Thyroid gland (tissue), 4 donors: ENCODE measurements around the gene ZFP36L1. TPM values are rescaled to one million over a fixed set of nuclear protein-coding genes. Genes with fewer than 3 reads are reported as not detected.

Experiments
- DNase-seq, 2 donors: peaks; one replicate each; pipeline ENCODE4 v3.0.0-alpha.2; 2019
- H3K27ac ChIP-seq, 3 donors: fragments of 200-600 bp; sonication (generic); 1 replicate in 2 of 3; 2 replicates in 1 of 3; pipeline ENCODE4 v1.5.1; 2016 to 2019; ENCODE audit warnings: mild to moderate bottlenecking in 1 of 3, moderate library complexity in 1 of 3
- H3K27me3 ChIP-seq: fragments of 200-600 bp; sonication (generic); one replicate; pipeline ENCODE4 v1.5.1; 2019
- H3K36me3 ChIP-seq, 2 donors: fragments of 200-600 bp; sonication (generic); one replicate each; pipeline ENCODE4 v1.5.1; 2016 to 2019
- H3K4me1 ChIP-seq, 2 donors: fragments of 200-600 bp; sonication (generic); one replicate each; pipeline ENCODE4 v1.5.1; 2017 to 2019
- H3K4me3 ChIP-seq, 3 donors: fragments of 200-600 bp; sonication (generic); replicated peaks in 1 of 3; 1 replicate in 2 of 3; 2 replicates in 1 of 3; pipeline ENCODE4 v1.5.1; 2016; ENCODE audit warnings: mild to moderate bottlenecking in 1 of 3
- H3K9me3 ChIP-seq: fragments of 200-600 bp; sonication (generic); one replicate; pipeline ENCODE4 v1.5.1; 2017
- POLR2A ChIP-seq, 2 donors: fragments of 450-650 bp; IDR thresholded peaks; one replicate each; pipeline ENCODE4 v1.6.1; 2017; ENCODE audit warnings: antibody characterized with exemption in 2 of 2, mild to moderate bottlenecking in 2 of 2, moderate library complexity in 1 of 2
- WGBS, 2 donors: methylation state at CpG; one replicate each; pipeline ENCODE4 v1.1.5; 2017; 5-methylcytosine and 5-hydroxymethylcytosine counted together
- intact Hi-C: fragments of 100-400 bp; cut with DNase I; formaldehyde crosslinking; loops from one replicate; pipeline ENCODE4 v1.15.1; 2023
- total RNA-seq, 4 donors: library from RNA; depleted of rRNA; stranded (reverse); fragments of >200 nt; gene quantifications; one replicate each; pipeline ENCODE4 v1.2.3, GENCODE V29; 2016
- TF ChIP-seq, protein P1 (sequence below), 6 experiments: fragments of 200-600 bp in 3 of 6; fragments of 450-650 bp in 3 of 6; sonication (generic) in 3 of 6; IDR thresholded peaks; one replicate each; pipeline ENCODE4 v1.5.1; 2016 to 2019; ENCODE audit warnings: antibody characterized with exemption in 6 of 6, mild to moderate bottlenecking in 2 of 6, inconsistent platforms in 1 of 6, moderate library complexity in 1 of 6

ZFP36L1 gene
- total RNA-seq, 4 donors from 2014 or later, result 96.9 to 274 (median 127) TPM

DNA sequence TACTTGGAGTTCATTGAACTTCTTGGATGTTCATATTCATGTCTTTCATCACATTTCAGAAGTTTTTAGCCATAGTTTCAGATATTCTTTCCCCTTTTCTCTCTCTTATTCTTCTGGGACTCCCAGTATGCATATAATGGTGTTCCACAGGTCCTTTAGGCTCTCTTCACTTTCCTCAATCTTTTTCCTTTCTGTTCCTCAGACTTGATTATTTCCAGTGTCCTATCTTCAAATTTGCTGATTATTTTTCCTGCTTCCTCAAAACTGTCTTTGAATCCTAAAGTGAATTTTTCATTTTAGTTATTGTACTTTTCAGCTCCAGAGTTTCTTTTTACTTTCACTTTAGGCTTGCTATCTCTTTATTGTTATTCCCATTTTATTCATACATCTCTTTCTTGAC is 8.8 kb upstream of the ZFP36L1 start:
- Histone ChIP-seq H3K4me3 (no peak overlapping the region), H3K27me3 (no peaks in the 10 kb centered on the region), H3K36me3 (no peaks in the 10 kb centered on the region), H3K27ac (no peak overlapping the region), H3K4me1 (peaks cover 7 to 9% of the 10 kb centered on the region in 2 donors), H3K9me3 (no peaks in the 10 kb centered on the region)
- intact Hi-C loops, result no loop called here
- no peak for DNase-seq
- TF ChIP-seq, protein P1, sequence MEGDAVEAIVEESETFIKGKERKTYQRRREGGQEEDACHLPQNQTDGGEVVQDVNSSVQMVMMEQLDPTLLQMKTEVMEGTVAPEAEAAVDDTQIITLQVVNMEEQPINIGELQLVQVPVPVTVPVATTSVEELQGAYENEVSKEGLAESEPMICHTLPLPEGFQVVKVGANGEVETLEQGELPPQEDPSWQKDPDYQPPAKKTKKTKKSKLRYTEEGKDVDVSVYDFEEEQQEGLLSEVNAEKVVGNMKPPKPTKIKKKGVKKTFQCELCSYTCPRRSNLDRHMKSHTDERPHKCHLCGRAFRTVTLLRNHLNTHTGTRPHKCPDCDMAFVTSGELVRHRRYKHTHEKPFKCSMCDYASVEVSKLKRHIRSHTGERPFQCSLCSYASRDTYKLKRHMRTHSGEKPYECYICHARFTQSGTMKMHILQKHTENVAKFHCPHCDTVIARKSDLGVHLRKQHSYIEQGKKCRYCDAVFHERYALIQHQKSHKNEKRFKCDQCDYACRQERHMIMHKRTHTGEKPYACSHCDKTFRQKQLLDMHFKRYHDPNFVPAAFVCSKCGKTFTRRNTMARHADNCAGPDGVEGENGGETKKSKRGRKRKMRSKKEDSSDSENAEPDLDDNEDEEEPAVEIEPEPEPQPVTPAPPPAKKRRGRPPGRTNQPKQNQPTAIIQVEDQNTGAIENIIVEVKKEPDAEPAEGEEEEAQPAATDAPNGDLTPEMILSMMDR (IDR thresholded peaks at IDR 0.05), result no peak
- TF ChIP-seq POLR2A (IDR thresholded peaks at IDR 0.05), result no peak

DNA sequence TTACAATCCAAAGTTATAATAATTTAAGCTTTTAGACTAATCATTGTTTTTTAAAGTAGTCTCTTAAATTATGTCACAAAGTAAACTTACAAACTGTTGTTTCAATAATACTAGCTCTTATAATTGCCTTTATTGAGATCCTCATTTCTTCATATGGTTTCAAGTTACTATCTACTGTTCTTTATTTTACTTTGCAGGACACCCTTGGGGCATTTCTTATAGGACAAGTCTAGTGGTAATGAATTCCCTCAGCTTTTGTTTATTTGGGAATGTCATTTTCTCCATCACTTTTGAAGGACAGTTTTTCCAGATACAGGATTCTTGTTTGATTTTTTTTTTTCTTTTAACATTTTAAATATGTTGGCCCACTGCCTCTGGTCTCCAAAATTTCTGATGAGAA is 8.1 kb upstream of the ZFP36L1 start:
- DNase-seq, result no peak
- no peak overlapping the region for H3K4me3 ChIP-seq
- H3K36me3 ChIP-seq, result no peaks in the 10 kb centered on the region
- H3K27me3 ChIP-seq, result no peaks in the 10 kb centered on the region
- no peaks in the 10 kb centered on the region for H3K9me3 ChIP-seq
- TF ChIP-seq POLR2A (IDR thresholded peaks at IDR 0.05), result no peak
- TF ChIP-seq, protein P1 (IDR thresholded peaks at IDR 0.05), result no peak
- peaks cover 8 to 9% of the 10 kb centered on the region in 2 donors for H3K4me1 ChIP-seq
- H3K27ac ChIP-seq, result no peak overlapping the region
- intact Hi-C loops, result no loop called here

DNA sequence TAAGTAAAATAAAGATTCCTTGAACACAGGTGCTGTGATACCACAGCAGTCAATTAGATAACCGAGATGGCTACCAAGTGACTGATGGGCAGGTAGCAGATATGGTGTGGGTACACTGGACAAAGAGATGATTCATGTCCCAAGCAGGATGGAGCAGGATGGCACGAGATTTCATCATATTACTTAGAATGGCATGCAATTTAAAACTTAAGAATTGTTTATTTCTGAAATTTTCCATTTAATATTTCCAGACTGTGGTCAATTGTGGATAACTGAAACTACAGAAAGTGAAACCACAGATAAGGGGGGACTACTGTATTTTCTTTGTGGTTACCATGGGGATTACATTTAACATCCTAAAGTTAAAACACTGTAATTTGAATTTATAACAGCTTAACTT is 7.5 kb upstream of the ZFP36L1 start:
- TF ChIP-seq, protein P1 (IDR thresholded peaks at IDR 0.05), result no peak
- TF ChIP-seq POLR2A (IDR thresholded peaks at IDR 0.05), result no peak
- H3K27me3 ChIP-seq, result no peaks in the 10 kb centered on the region
- H3K36me3 ChIP-seq, result no peaks in the 10 kb centered on the region
- intact Hi-C loops, result no loop called here
- no peak overlapping the region for H3K27ac ChIP-seq
- H3K9me3 ChIP-seq, result no peaks in the 10 kb centered on the region
- WGBS, 2 donors, result 84 to 90% methylated on average over 2 of the region's 2 CpGs
- H3K4me3 ChIP-seq, result no peak overlapping the region
- DNase-seq, result no peak
- H3K4me1 ChIP-seq, result peaks cover 8 to 9% of the 10 kb centered on the region in 2 donors

DNA sequence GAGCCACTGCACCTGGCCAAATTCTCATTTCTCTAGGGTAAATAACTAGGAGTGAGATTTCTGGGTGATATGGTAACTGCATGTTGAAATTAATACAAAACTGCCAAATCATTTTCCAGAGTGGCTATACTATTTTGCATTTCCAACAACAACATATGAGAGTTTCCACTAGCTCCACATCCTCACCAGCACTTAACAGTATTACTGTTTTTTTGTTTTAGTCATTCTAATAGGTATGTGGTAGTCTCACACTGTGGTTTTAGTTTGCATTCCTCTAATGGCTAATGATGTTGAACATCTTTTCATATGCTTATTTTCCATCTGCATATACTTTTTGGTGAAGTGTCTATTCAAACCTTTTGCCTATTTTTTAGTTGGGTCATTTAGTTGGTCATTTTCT is 5.8 kb upstream of the ZFP36L1 start:
- no peaks in the 10 kb centered on the region for H3K9me3 ChIP-seq
- no peaks in the 10 kb centered on the region for H3K27me3 ChIP-seq
- intact Hi-C loops, result no loop called here
- no peak overlapping the region for H3K4me3 ChIP-seq
- peaks cover 8 to 9% of the 10 kb centered on the region in 2 donors for H3K4me1 ChIP-seq
- H3K27ac ChIP-seq, result no peak overlapping the region
- no peaks in the 10 kb centered on the region for H3K36me3 ChIP-seq
- no peak for DNase-seq
- TF ChIP-seq, protein P1 (IDR thresholded peaks at IDR 0.05), result no peak
- TF ChIP-seq POLR2A (IDR thresholded peaks at IDR 0.05), result no peak

DNA sequence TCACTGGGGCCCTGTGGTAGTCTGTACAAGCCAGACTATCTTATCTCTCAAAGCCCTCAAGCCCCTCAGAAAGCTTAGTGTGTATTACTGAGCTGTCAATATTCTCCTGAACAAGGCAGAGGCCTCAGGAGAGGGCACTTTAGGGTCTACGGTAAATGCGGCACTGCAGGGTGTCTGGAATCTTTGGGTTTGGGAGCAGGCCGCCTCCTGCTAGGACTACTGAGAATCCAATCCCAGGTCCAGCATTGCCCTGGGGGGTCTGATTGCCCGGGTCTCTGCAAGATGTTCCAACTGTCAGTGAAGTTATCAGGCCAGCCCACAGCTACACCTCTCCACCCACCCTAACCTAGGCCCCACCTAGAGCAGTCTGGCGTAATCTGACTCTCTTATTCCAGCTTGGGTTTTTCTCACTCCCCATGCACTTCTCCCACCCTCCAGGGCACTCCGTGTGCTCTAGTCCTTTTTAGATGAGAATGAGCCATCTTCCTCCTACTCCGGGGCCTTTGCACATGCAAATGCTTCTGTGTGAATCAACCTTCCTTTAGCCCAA is 4.3 kb upstream of the ZFP36L1 start:
- peaks cover 0 to 2% of the 10 kb centered on the region in 2 donors for H3K36me3 ChIP-seq
- H3K9me3 ChIP-seq, result no peaks in the 10 kb centered on the region
- no peak overlapping the region for H3K4me3 ChIP-seq
- TF ChIP-seq, protein P1 (IDR thresholded peaks at IDR 0.05), result no peak
- no peak for TF ChIP-seq POLR2A (IDR thresholded peaks at IDR 0.05)
- intact Hi-C loops, result no loop called here
- DNase-seq, result no peak
- H3K27ac ChIP-seq, result peak overlapping the region; percentile 99 to 100 (median 100)
- H3K4me1 ChIP-seq, result peaks cover 8 to 9% of the 10 kb centered on the region in 2 donors
- 80 to 82% methylated on average over 5 to 7 of the region's 7 CpGs for WGBS, 2 donors
- H3K27me3 ChIP-seq, result no peaks in the 10 kb centered on the region
